ENCODE data around the gene POLRMT. TPM values are rescaled to one million over a fixed set of nuclear protein-coding genes. Genes with fewer than 3 reads are reported as not detected.

POLRMT gene
- total and polyA plus RNA-seq, 2 experiments from 2014 or later = 98.0 to 148 TPM

- H3K4me1 Mint-ChIP-seq = no peaks in the 10 kb centered on the region
- H3K4me3 Mint-ChIP-seq = no peak overlapping the region
- no peak for TF ChIP-seq STAT1 (IDR thresholded peaks at IDR 0.05; ENCODE audit: unreplicated experiment)
- TF ChIP-seq CREB1 (CRISPR knock-in tag; IDR thresholded peaks at IDR 0.05; ENCODE audit: low read depth) = no peak
- TF ChIP-seq POLR2AphosphoS5 (IDR thresholded peaks at IDR 0.05; ENCODE audit: low read depth) = no peak
- TF ChIP-seq EZH2 (IDR thresholded peaks at IDR 0.05; ENCODE audit: low read depth, unreplicated experiment) = no peak
- no peak for TF ChIP-seq NANOG (IDR thresholded peaks at IDR 0.05; ENCODE audit: borderline replicate concordance)
- no peak for TF ChIP-seq ZNF462 (CRISPR knock-in tag; IDR thresholded peaks at IDR 0.05)
- TF ChIP-seq JUNB (IDR thresholded peaks at IDR 0.05; ENCODE audit: unreplicated experiment) = no peak
- TF ChIP-seq CTCF (conservative IDR thresholded peaks at IDR 0.05; ENCODE audit: low read depth in 2 of 2) = no peak
- TF ChIP-seq REST (IDR thresholded peaks at IDR 0.05; ENCODE audit: unreplicated experiment) = no peak
- TF ChIP-seq ZNF114 (CRISPR knock-in tag; IDR thresholded peaks at IDR 0.05) = no peak
- TF ChIP-seq EZH2phosphoT487 (IDR thresholded peaks at IDR 0.05; ENCODE audit: unreplicated experiment) = no peak
- TF ChIP-seq ETS1 (IDR thresholded peaks at IDR 0.05) = no peak
- TF ChIP-seq ZNF331 (CRISPR knock-in tag; IDR thresholded peaks at IDR 0.05; ENCODE audit: low read depth) = no peak
- H3K4me1 ChIP-seq (ENCODE audit: insufficient read depth) = no peaks in the 10 kb centered on the region
- peaks cover 44% of the 10 kb centered on the region for H3K9me3 Mint-ChIP-seq
- peaks cover 16% of the 10 kb centered on the region for H3K36me3 Mint-ChIP-seq (ENCODE audit: low read depth)
- H3K27me3 Mint-ChIP-seq (ENCODE audit: insufficient read depth, low read depth, poor library complexity) = peaks cover 2% of the 10 kb centered on the region
- no peaks in the 10 kb centered on the region for H4K20me1 ChIP-seq (replicated peaks; ENCODE audit: insufficient read depth)
- no peaks in the 10 kb centered on the region for H3K9me2 ChIP-seq (ENCODE audit: insufficient read depth)
- no peaks in the 10 kb centered on the region for H3F3A ChIP-seq (replicated peaks; ENCODE audit: low read depth)
- H2AFZ ChIP-seq = no peak overlapping the region
- H3K79me2 ChIP-seq (replicated peaks; ENCODE audit: insufficient read depth) = no peaks in the 10 kb centered on the region
- no peak overlapping the region for H3K27ac Mint-ChIP-seq
- H3K27ac ChIP-seq (ENCODE audit: low read depth) = no peak overlapping the region
- no peaks in the 10 kb centered on the region for H3K36me3 ChIP-seq (ENCODE audit: insufficient read depth)
- H3K27me3 ChIP-seq (ENCODE audit: insufficient read depth) = no peaks in the 10 kb centered on the region
- no peak overlapping the region for H3K4me3 ChIP-seq
- no peak for DNase-seq (ENCODE audit: low spot score)
- ATAC-seq = no peak
- no peak overlapping the region for H3K4me2 ChIP-seq
Observed at GRCh38 chr19:601790-602189, 31.5 kb downstream of the POLRMT start.
